ENCODE results near the gene RARB.

Gene RARB

DNA sequence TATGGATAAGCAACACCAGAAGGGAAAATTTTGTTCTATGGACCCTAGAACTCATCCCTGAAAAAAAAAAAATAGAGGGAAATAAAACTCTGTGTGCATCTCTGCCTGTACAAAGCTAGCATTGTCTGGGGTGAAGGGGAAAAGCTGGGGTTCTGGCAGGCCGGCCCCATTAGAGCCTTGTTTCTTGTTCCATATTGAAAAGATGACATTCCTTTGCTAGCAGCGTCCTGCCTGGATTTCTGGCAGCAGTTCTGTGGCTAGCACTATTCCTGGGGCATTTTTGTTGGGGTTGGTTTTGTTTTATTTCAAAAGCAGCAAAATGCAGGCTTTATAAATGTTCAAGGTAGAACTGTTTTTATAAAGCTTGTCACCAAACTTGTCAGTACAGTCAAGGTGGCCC lies 45.2 kb downstream of the RARB start:
- DNase-seq: no peak

DNA sequence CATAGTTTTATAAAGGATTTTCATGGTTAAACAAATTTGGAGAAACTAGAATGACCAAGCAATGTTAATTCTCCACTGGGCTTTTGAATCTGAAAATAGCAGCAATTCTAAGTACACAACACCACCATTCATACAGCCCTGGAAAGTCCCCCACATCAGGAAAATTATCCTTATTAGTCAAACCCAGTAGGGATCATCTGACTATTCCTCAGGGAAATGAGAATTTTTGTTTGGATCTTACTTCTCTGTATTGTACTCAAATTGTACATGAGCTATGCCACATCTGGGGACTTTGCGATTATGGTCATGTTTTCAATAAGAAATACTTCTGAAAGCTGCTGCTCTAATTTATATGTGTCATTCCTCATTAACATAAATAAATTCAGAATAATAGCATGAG lies 46.0 kb downstream of the RARB start:
- DNase-seq: no peak

DNA sequence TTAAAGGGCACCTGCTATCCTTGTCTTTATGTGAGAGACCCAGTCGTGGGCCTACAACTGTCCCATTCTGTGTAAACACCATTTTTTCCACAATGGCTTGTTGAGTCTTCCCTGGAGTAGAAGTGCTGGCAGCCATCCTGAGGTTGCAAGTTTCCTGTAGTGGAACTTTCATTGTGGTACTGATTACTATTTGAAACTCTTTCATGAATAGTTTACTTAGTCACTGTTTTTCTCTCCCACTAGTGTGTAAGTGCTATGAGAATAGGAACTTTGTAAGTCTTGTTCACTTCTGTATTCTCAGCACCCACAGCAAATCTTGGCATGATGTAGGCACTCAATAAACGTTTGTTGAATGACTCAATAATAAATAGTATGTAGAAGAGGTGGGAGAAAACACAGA lies 48.6 kb downstream of the RARB start:
- DNase-seq: no peak

DNA sequence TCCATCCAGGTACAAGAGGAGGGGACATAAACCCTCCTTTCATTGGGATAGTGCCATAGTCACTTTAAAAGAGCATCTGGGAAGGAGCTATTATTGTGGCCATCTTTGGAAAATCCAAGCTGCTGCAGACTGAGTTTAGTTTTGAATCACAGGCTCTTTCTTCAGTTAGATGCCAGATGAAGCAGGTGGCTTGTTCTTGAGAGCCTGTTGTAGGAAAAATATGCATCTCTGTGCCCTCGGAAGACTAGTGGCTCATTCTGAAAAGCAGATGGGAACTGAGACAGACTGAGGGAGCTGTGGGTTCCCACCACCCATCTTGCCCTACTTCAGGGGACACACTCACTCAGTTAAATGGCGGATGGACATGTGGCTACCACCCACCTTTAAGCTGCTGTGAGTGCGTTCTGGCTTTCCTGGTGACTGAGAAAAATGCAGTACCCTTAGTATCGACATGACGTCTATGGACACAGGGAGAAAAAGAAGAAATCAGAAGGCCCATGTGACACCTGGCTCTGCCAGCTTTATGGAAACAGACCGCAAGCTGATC lies 50.2 kb downstream of the RARB start:
- no peak for DNase-seq

DNA sequence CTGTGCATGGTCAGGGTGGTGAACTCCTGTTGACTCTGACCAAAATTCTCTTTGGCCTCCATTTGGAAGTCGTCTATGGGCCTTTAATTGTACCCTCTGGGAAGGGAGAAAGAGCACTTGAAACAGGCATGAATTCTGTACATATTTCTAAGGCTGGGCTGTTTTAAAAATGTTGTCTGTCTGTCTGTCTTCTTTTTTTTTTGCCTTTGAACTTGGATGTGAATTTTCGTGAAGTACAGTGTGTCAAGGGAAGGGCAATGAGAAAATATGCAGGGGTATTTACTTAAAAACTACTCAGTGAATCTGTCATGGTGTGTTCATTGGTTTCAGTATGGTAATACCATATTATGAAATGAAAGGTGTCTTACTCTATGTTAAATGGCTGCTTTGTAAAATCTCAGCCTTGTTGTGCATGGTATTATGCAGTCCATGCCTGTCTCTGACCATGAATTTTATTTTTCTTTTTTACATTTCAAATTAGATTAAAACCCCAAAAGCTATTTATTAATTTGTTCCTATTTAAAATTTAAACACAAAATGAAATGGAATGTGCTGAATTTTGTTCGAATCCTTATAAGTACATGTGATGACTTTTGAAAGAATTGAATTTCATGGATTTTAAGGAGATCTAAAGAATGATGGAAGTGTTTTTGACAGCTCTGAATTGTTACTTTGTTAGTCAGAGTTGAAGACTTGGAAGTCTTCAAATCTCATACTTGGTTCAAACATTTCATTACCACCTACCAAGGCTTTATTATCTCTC lies 51.1 kb downstream of the RARB start:
- DNase-seq: no peak

DNA sequence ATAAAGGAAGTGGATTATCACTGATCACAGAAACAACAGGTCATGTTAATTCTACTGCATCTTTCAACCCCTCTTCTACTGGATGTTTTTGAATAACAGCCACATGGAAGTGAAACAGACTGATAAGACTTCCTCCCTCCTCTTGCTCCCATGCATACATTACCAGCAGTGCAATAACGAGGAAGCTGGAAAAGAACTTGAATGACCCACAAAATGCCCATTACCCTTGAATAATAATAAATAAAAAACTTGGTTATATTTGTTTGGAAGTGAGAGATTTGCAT lies 51.6 kb downstream of the RARB start:
- DNase-seq: no peak

DNA sequence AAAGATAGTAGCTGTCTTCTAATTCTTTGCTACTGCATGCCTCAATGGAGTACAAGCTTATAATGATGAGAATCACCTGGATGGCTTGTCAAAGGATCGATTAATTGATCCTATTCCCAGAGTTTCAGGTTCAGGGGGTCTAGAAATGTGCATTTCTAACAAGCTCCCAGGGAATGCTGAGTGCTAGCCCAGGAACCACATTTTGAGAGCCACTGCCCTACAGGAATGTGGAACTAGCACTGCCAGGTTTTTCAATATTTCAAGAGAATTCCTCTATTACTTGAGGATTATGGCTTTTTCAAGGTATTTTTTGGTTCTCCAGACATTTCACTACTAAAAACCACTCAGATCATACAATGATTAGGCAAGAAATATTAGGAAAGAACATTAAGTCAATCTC lies 52.7 kb downstream of the RARB start:
- no peak for DNase-seq

DNA sequence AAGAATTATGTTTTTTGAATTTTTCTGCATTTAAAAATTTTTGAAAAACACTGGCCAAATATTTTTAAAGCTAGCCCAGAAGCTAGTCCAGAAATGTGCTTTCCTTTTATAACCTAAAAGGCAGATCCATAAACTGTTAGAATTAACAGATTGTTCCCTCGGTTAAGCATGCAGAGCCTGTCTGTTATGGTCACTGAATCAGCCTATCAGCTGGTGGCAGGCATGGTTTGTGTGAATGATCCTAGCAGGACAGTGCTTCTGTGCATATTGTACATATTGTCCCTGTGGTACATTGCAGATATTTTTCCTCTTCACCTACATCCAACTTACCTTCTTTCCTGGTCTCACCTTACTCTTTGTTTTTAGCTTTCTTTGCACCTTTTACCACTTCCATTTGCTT lies 53.3 kb downstream of the RARB start:
- no peak for DNase-seq

DNA sequence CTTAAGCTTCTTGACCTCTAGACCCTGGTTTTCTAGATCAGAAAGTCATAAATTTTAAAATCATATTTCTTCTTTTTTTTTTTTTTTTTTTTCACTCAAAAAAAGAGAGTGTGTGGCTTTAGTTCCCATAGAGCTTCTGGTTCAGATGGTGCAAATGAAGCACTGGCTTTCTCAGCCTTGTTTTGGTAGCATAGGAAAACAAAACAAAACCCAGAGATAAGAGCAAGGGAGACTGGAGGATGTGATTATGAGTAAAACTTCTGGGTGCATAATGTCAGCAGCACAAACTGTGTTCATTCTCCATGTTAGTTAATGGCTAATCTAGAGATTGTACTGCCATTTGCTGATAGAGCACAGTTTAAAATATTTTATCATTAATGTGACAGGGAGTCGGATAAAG lies 55.4 kb downstream of the RARB start:
- DNase-seq: no peak

DNA sequence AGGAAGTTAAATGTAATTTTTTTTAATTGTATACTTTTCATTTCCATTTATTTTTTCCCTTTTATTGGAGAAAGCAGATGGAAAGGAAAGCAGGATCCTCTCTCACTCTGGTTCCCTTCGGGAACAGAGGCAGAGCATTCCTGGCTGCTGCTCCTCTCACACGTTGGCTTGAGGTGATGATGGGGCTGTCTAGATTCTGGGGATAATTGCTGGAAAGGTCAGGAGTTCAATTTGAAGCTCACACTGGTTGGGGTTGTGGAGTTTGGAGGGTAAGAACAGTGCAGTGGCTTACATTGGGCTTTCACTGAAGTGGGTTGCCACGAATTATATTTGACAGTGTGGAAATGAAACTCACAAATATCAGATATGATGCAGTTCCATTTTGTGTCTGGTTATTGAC lies 57.6 kb downstream of the RARB start:
- no peak for DNase-seq

DNA sequence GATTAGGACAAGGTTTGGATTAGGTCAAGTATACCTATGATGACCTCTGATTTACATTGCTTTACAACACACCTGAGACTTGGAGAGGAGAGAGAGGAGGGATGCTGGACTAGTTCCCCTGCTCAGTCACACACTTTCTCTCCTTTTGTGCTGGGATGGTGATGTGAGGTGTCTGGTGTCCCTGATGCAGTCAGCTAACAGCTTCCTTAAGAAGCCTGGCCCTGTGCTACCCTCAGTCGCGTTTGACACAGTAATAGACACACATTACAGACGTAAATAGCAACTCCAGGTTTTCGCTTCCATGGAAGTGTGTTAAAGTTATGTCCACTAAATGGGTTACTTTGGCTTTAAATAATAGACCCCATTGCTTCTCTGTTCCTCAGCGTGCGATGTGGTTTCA lies 58.9 kb downstream of the RARB start:
- no peak for DNase-seq

DNA sequence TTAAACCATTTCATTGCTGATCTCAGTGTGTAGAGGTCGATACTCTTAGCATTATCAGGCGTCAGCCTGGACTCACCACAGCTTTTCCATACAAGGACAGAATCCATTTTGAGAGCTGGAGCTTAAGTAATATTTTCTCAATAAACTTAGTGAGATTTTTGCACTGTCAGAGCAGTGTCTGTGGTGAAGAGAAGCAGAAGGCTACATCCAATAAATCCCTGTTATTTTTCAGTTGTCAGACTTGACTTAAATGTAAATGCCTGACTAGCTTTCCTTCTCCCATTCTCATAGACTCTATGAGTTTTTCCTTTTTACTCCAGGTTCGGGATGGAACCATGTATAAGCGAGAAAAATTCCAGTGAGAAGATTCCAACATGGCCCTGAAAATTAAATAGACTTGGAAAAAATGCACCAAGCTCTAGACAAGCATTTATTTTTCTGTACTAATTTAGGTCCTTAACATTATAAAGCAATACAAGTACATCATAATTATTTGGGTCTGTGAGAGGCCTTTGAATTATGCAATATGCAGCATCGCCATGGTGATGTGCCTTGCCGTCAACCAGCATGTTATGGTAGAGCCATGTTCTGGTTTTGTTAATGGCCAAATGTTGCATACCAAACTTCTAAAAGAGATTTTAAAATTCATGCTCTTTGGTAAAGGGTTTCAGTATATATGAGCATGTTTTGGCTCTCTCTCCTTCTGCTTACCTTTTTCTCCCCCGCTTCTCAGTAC lies 62.0 kb downstream of the RARB start:
- no peak for DNase-seq

DNA sequence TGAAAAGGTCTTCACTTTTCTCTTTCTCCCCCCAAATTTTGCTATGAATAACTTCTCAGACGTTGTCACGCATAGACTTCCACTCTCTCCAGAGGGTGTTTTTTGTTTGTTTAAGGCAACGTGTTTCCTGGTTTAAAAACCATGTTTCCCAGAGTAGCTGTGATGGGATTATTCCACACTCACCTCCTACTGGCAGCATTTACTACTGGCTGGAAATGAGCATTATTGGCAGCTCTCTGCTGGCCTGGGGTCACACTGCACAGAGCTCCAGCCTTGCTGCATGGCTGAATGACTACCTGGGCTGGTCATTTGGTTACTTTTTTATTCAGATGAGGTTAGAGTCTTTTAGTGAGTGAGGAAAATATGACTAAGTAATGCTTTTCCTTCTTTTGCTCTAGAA lies 65.2 kb downstream of the RARB start:
- DNase-seq: no peak

DNA sequence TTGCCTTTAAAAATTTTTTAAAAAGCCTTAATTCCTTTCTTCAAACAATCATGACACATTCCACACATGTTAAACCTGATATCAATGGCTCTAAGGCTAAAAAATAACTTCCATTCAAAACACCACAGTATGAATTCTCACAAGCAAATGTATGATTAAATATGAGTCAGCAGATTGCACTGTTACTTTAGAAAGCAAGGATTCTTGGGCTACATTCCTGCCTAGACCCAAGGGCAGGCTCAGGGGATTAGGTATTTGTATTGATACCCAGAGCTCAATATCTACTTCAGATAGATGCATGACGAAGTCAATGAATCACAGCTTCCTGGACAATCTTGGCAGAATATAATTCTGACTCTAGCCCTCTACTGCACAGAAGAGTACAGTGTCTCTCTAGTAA lies 65.7 kb downstream of the RARB start:
- no peak for DNase-seq

DNA sequence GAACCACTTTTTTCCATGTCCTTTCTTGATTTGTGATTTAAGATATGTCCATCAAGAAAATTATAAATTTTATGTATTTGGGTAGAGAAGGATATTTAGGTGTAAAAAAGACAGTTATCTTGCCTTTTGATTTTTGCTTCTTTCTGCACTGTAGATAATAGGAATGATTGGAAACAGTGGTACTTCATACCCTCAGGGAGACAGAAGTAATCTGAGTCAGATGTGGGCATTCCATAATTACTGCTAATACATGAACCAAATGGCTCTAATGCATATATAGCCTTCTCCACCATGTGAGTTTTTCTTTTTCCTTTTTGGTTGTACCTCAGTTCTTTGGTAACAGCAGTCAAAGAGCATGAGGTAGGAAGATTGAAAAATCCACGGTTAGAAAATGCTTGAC lies 67.2 kb downstream of the RARB start:
- DNase-seq: no peak

DNA sequence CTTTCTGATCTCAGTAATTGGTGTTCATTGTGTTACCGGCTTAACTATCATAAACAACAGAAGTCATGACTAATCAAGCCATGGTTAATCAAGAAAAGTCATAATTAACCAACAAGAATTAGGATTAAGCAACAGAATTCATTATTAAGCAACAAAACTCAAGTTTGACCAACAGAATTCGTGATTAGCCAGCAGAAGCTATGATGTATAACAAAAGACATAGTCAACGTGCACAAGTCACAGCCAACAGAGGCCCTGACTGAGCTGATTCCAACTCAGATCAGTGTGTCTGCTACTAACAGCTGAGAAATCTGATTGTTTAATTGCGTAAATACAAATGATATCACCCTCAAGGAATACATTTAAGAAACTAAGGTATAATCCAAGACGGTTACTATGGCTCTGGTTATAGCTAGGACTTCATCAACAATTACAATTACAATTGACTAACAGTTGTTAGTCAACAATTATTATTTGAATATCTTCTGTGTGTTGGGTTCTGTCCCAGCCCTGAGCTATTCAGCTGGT lies 67.7 kb downstream of the RARB start:
- no peak for DNase-seq

DNA sequence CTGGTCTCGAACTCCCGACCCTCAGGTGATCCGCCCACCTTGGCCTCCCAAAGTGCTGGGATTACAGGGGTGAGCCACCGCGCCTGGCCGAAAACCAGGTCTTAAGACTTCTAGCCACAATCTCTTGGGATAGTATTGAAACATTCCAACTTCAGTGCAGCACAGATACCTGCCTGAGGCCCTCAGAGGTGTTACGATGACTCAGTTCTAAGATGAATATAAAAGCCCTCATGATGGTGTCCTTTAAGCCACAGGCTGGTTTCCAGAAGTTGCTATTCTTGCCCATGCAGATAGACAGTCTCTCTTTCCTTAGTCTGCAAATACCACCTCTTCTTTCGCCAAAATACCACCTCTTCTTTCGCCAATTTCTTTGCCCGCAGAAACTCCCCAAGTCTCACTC lies 69.0 kb downstream of the RARB start:
- DNase-seq: no peak

DNA sequence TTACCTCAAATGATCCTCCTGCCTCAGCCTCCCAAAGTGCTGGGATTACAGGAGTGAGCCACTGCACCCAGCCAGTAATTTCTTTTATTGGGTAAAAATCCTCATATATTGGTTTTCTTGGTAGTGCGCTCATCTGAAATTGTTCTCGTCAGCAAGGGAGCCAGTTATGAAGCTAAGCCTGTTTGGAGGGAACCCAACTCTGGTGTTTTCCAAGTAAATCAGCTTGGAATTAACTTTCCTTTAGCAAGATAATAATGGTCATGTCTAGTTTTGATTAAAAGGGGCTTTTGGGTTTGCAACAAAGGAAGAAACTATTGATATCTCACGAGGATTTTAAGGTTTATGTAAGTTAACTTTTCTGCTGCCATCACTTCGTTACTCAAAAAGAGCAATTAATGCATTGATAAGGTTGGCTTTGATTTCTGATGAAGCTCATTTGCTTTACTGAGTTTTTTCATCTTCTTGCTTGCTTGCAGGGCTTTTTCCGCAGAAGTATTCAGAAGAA lies 72.7 kb downstream of the RARB start:
- DNase-seq: no peak

DNA sequence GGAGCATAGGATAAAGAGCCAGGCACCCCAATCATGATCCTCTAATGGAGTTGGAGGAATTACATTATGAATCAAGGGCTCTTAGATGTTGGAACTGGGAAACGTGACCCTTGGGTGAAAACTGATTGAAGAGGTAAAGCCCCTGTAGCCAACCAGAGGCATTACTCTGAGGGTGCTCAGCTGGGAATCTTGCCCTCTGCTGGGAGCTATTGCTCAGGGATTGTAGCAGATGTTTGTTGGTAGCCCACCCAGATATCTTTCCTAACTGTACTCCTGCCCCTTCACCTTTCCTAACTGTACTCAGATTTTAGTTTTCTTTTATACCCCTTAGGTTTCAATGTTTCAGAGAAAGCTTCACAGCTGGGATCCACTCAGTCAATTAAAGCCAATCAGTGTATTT lies 74.2 kb downstream of the RARB start:
- DNase-seq: no peak

DNA sequence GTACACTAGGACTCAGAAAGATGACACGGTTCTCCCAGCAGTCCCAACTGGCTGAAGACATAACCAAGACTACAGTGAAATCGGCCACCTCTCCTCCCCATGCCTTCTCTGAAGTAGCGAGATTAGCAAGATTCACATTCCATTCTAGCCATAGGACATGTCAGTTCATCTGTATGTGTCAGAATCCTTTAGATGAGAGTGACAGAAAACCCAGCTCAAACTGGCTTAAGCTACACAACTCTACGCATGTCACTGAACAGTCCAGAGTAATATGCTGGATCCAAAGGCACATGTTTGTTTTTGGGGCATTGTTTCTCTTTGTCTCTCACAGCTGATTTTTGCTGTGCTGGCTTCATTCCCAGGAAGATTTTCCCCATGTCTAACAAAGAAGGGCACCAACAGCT lies 75.8 kb downstream of the RARB start:
- DNase-seq: no peak

DNA sequence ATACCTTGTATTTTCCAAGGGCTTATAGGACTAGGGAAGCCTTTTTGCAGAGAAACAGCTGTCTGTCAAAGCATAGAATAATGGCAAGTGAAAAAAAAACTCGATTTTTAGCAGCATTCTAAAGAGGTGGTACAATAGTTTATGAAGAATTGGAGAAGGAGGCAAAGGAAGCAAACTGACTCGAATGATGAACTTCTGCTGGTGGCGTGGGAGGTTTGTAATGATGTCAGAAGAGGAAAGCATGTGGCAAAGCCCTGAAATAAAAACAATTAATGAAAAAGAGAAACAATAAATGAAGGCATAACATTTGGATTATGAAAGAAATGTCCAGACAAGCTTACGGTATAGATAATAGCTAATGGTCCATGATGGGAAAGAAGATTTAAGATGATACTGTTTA lies 77.5 kb downstream of the RARB start:
- no peak for DNase-seq

DNA sequence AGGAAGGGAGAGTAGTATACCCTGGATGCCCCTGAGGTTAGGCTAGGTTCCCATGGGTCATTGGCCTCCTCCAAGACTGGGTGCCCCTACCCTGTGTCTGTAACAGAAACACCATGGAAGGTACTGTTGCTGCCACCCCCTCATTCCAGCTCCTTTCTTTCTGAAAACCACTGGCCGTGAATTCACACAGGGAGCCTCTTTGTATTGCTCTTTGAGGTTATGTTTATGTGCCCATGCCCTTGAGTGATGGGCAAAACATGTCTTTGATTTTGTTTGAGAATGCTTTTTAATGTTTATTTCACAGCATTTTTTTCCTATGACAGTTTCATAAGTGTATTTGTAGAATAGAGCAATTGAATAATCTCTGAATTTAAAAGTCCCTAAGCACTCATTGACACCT lies 79.7 kb downstream of the RARB start:
- no peak for DNase-seq

DNA sequence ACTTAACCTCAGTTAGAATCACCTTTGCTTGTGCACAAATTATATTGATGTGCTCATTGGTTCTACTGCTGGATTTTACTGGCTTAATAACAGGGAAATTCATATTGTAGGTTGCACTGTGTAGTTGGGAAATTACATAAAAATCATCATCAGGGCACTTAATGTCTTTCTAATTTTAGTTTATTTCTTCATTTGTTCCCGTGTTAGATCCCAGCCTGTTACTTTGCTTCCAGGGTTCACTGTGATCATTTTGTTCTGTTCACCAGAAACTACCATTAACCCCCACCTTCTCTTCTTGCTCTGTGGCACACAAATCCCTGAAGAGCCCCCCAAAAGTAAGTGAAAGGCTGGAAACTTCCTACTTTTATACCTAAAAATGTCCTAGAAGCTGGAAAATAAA lies 80.4 kb downstream of the RARB start:
- no peak for DNase-seq

DNA sequence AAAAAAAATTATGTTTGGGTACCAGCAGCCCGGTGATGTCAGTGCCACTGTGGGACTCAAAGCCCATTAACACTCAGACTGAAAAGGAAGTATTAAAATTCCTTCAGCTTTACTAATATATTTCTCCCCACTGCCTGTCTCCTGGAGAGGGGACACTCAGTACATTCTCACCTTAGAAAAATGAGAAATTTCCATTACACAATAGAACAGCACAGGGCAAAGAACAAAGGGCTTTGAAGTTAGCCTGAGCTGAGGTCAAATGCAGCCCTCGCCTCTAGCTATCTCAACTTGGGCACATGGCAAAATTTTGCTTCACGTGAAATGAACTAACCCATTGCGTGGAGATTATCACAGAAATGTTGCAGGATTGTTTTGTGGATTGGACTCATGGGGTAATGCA lies 80.8 kb downstream of the RARB start:
- DNase-seq: no peak

Data from activated T-cell treated with anti-CD3 and anti-CD28 coated beads, Interleukin-2, amount 50 U/mL, for 1 hour (primary cell).